ENCODE data around the gene WWOX. TPM values are rescaled to one million over a fixed set of nuclear protein-coding genes. Genes with fewer than 3 reads are reported as not detected.

WWOX gene
- total and polyA plus RNA-seq, 10 donors = 5.9 to 90.3 (median 26.4) TPM

DNA sequence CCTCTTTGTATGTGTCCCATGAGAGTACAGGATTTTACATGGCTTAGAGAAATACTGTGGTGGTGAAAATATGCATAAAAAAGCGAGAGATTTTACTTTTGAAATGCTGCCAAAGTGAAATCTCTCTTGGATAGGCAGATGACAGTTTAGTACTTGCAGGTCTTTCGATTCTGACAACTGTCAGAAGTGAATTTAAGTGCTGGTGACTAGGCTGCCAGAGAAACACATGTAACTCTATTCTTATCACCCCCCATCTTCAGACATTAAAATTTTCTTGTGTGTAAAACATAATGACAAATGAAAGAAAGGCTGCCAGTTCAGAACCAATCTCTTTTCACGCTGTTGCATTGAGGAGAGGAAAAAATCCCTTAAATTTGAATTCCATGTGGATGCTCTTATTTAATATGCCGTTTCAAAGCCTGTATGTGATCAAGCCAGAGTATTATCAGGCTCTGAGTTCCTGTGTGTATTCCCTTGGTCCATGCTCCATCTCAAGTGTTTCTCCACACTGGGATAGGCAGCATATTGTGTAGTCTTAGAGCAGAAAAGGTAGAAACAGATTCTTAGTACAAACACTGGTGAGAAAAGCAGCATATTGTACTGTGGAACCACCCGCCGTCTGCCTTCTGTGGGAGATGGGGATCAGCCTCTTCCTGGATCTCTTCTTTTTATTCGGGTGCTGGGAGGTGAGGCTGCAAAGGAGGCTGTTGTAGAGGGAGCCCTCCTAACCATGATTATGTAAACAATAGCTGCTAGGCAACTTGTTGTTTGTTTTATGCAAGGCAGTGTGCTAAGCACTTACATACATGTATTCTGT lies 291.3 kb downstream of the WWOX start:
- no peaks in the 10 kb centered on the region for H3K4me1 ChIP-seq
- TF ChIP-seq POLR2A (IDR thresholded peaks at IDR 0.05) = no peak
- TF ChIP-seq POLR2AphosphoS5 (IDR thresholded peaks at IDR 0.05) = no peak
- TF ChIP-seq CTCF (IDR thresholded peaks at IDR 0.05 in 8 of 11, conservative IDR thresholded peaks at IDR 0.05 in 3 of 11) = no peak
- no peak overlapping the region for H3K4me3 ChIP-seq
- no peaks in the 10 kb centered on the region for H3K27me3 ChIP-seq (replicated peaks in 1 of 7)
- H3K27ac ChIP-seq = no peak overlapping the region
- intact Hi-C loops (cut with DNase I; ENCODE audit: low total_unique reads) = no loop called here
- H3K36me3 ChIP-seq = peaks cover 0 to 15% (median 0%) of the 10 kb centered on the region in 6 donors
- peaks cover 0 to 18% (median 0%) of the 10 kb centered on the region in 8 donors for H3K9me3 ChIP-seq
- no peak for DNase-seq
- 81 to 89% (median 86%) methylated on average over 7 of the region's 7 CpGs for WGBS, 5 donors

DNA sequence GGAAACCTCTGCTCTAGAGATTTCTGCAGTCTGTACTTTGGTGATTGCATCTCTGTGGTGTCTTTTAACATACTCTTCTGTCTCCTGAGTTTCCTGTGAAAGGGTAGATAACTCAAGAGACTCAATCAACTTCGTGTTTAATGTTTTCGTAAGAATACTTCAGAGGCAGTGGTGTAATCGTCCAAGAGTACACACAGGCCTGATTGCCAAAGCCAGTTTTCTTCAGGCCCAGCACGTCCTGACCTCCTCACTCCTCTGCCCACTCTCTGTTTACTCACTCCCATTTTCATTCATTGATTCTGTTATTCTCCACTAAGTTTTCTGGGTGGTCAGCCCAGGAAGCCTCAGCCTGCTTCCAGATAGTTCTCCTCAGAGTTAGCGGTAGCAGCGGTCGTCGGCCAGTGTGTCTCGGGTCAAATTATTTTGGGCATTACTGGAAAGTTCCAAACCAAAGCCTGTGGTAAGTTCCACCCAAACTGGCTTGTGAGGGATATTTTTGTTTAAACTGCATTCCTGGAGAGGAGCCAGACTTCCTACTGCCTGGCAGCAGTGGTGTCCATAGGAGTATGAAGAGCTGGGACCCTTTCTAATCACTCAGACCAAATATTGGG lies 293.2 kb downstream of the WWOX start:
- WGBS, 5 donors = 76 to 94% (median 88%) methylated on average over 9 of the region's 9 CpGs
- H3K27ac ChIP-seq = no peak overlapping the region
- H3K4me3 ChIP-seq = no peak overlapping the region
- H3K36me3 ChIP-seq = peaks cover 0 to 14% (median 0%) of the 10 kb centered on the region in 6 donors
- no peaks in the 10 kb centered on the region for H3K4me1 ChIP-seq
- intact Hi-C loops (cut with DNase I; ENCODE audit: low total_unique reads) = no loop called here
- no peaks in the 10 kb centered on the region for H3K27me3 ChIP-seq (replicated peaks in 1 of 7)
- H3K9me3 ChIP-seq = peaks cover 0 to 18% (median 0%) of the 10 kb centered on the region in 8 donors
- no peak for TF ChIP-seq CTCF (IDR thresholded peaks at IDR 0.05 in 8 of 11, conservative IDR thresholded peaks at IDR 0.05 in 3 of 11)
- no peak for TF ChIP-seq POLR2A (IDR thresholded peaks at IDR 0.05)
- TF ChIP-seq POLR2AphosphoS5 (IDR thresholded peaks at IDR 0.05) = no peak
- DNase-seq = no peak

- TF ChIP-seq POLR2A (IDR thresholded peaks at IDR 0.05) (no peak), CTCF (IDR thresholded peaks at IDR 0.05 in 8 of 11, conservative IDR thresholded peaks at IDR 0.05 in 3 of 11) (no peak), POLR2AphosphoS5 (IDR thresholded peaks at IDR 0.05) (no peak)
These were observed 295.6 kb downstream of the WWOX start for GRCh38 chr16:78395035-78395434.

GRCh38 chr16:78396046-78396445 lies 296.6 kb downstream of the WWOX start:
- DNase-seq = no peak
- no peak overlapping the region for H3K4me3 ChIP-seq
- no peak overlapping the region for H3K27ac ChIP-seq
- H3K36me3 ChIP-seq = peaks cover 0 to 5% (median 0%) of the 10 kb centered on the region in 6 donors
- intact Hi-C loops (cut with DNase I; ENCODE audit: low total_unique reads) = no loop called here
- TF ChIP-seq CTCF (IDR thresholded peaks at IDR 0.05 in 8 of 11, conservative IDR thresholded peaks at IDR 0.05 in 3 of 11) (peak in 3 of 11 experiments; percentile 19 to 25 (median 19)), POLR2A (IDR thresholded peaks at IDR 0.05) (no peak), POLR2AphosphoS5 (IDR thresholded peaks at IDR 0.05) (no peak)
- H3K4me1 ChIP-seq = no peaks in the 10 kb centered on the region
- H3K9me3 ChIP-seq = peaks cover 0 to 18% (median 0%) of the 10 kb centered on the region in 8 donors
- WGBS, 5 donors = 76 to 87% (median 82%) methylated on average over 2 of the region's 2 CpGs
- H3K27me3 ChIP-seq (replicated peaks in 1 of 7) = no peaks in the 10 kb centered on the region

More at GRCh38 chr16:78395035-78395434, 295.6 kb downstream of the WWOX start:
- no peak for DNase-seq
- H3K9me3 ChIP-seq = peaks cover 0 to 18% (median 0%) of the 10 kb centered on the region in 8 donors
- H3K4me3 ChIP-seq = no peak overlapping the region
- no peak overlapping the region for H3K27ac ChIP-seq
- H3K4me1 ChIP-seq = no peaks in the 10 kb centered on the region
- intact Hi-C loops (cut with DNase I; ENCODE audit: low total_unique reads) = no loop called here
- no peaks in the 10 kb centered on the region for H3K27me3 ChIP-seq (replicated peaks in 1 of 7)
- H3K36me3 ChIP-seq = peaks cover 0 to 5% (median 0%) of the 10 kb centered on the region in 6 donors
- WGBS, 5 donors = 63 to 80% (median 70%) methylated on average over 6 of the region's 6 CpGs
